ENCODE results near the gene STAG1.

GRCh38 chr3:136741063-136741462 lies 11.1 kb downstream of the STAG1 start:
- TF ChIP-seq CTCF (IDR thresholded peaks at IDR 0.05; ENCODE audit: insufficient read depth, low read length, poor library complexity, severe bottlenecking) (no peak), EZH2phosphoT487 (conservative IDR thresholded peaks at IDR 0.05; ENCODE audit: low read length) (no peak)

All from SU-DHL-6 (cell line).